Measurements from ENCODE around the gene PRR16. TPM values are rescaled to one million over a fixed set of nuclear protein-coding genes. Genes with fewer than 3 reads are reported as not detected.

Gene PRR16
- polyA plus RNA-seq, 2 of the 4 experiments (the other 2 are of a cell fraction), result 0.05 TPM; not detected in 1

- H3K4me1 ChIP-seq, result no peaks in the 10 kb centered on the region
- DNase-seq (ENCODE audit: low read depth in 1 of 2, low spot score in 1 of 2) (no peak), ATAC-seq (no peak), FAIRE-seq (no peak)
- H3K27ac ChIP-seq, result no peak overlapping the region
- no peak overlapping the region for H3K4me2 ChIP-seq
- no peaks in the 10 kb centered on the region for H3K9me3 ChIP-seq
- POLR2A ChIA-PET, result no interaction called here
- CTCF ChIA-PET, result no interaction called here
- TF ChIP-seq PHF8 (IDR thresholded peaks at IDR 0.05; ENCODE audit: borderline replicate concordance, low read depth), result no peak
- TF ChIP-seq MAZ (IDR thresholded peaks at IDR 0.05; ENCODE audit: borderline replicate concordance, low read depth, low read length), result no peak
- no peak for TF ChIP-seq RAD21 (conservative IDR thresholded peaks at IDR 0.05 in 1 of 2, IDR thresholded peaks at IDR 0.05 in 1 of 2)
- TF ChIP-seq, protein P1, sequence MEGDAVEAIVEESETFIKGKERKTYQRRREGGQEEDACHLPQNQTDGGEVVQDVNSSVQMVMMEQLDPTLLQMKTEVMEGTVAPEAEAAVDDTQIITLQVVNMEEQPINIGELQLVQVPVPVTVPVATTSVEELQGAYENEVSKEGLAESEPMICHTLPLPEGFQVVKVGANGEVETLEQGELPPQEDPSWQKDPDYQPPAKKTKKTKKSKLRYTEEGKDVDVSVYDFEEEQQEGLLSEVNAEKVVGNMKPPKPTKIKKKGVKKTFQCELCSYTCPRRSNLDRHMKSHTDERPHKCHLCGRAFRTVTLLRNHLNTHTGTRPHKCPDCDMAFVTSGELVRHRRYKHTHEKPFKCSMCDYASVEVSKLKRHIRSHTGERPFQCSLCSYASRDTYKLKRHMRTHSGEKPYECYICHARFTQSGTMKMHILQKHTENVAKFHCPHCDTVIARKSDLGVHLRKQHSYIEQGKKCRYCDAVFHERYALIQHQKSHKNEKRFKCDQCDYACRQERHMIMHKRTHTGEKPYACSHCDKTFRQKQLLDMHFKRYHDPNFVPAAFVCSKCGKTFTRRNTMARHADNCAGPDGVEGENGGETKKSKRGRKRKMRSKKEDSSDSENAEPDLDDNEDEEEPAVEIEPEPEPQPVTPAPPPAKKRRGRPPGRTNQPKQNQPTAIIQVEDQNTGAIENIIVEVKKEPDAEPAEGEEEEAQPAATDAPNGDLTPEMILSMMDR (IDR thresholded peaks at IDR 0.05), result no peak
- TF ChIP-seq FOXS1 (CRISPR knock-in tag; IDR thresholded peaks at IDR 0.05), result no peak
- no peak for TF ChIP-seq TP53 (CRISPR knock-in tag; IDR thresholded peaks at IDR 0.05)
- no peak for TF ChIP-seq CHD4 (IDR thresholded peaks at IDR 0.05; ENCODE audit: borderline replicate concordance)
- no peak for TF ChIP-seq EHF (CRISPR knock-in tag; IDR thresholded peaks at IDR 0.05)
- no peak for TF ChIP-seq FOSL2 (IDR thresholded peaks at IDR 0.05)
- no peak for TF ChIP-seq FOSL2 (CRISPR knock-in tag; IDR thresholded peaks at IDR 0.05)
- no peak for TF ChIP-seq RNF2 (IDR thresholded peaks at IDR 0.05; ENCODE audit: borderline replicate concordance, low read depth)
- TF ChIP-seq RFX5 (IDR thresholded peaks at IDR 0.05), result no peak
- TF ChIP-seq KDM5A (IDR thresholded peaks at IDR 0.05), result no peak
- no peak for TF ChIP-seq ATOH8 (CRISPR knock-in tag; IDR thresholded peaks at IDR 0.05; ENCODE audit: low read depth)
- no peak for TF ChIP-seq KDM1A (IDR thresholded peaks at IDR 0.05; ENCODE audit: low read depth)
- 7% methylated on average over 2 of the region's 2 CpGs for WGBS (ENCODE audit: missing lambda C conversion rate)
- no peak overlapping the region for H3K4me3 ChIP-seq
Measured at GRCh38 chr5:120538149-120538548, 74.0 kb downstream of the PRR16 start.

DNA sequence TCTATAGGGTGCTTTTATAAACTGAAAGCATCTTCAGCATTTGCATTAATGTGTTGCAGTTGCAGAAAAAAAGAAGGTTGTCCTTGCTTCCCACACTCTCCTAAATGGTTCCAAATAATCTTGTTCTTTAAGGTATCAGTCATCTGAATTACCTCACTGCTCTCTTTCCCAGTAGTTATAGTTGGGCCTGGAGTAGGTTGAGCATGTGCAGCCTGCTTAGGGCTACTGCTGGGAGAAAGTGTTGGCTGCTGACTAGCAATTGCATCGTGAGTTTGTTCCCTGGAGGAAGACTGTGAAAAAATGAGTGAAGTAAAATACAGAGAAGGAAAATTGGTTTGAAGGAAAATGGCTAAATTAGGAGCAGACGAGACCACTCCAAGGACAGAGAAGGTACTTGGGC is 74.5 kb downstream of the PRR16 start:
- no peaks in the 10 kb centered on the region for H3K4me1 ChIP-seq
- no peak overlapping the region for H3K4me3 ChIP-seq
- no peak overlapping the region for H3K4me2 ChIP-seq
- DNase-seq (ENCODE audit: low read depth in 1 of 2, low spot score in 1 of 2), result no peak
- TF ChIP-seq EHF (CRISPR knock-in tag; IDR thresholded peaks at IDR 0.05) (no peak), REST (IDR thresholded peaks at IDR 0.05) (no peak), ZSCAN20 (CRISPR knock-in tag; IDR thresholded peaks at IDR 0.05) (no peak), RCOR1 (IDR thresholded peaks at IDR 0.05; ENCODE audit: low read depth, low read length) (no peak), CBX2 (IDR thresholded peaks at IDR 0.05; ENCODE audit: borderline replicate concordance, low read depth) (no peak), RAD21 (conservative IDR thresholded peaks at IDR 0.05 in 1 of 2, IDR thresholded peaks at IDR 0.05 in 1 of 2) (no peak), CEBPB (IDR thresholded peaks at IDR 0.05) (no peak), PHF8 (IDR thresholded peaks at IDR 0.05; ENCODE audit: borderline replicate concordance, low read depth) (no peak), ZC3H11A (IDR thresholded peaks at IDR 0.05) (no peak), SREBF2 (IDR thresholded peaks at IDR 0.05) (no peak)
- H3K9me3 ChIP-seq, result no peaks in the 10 kb centered on the region
- POLR2A ChIA-PET, result no interaction called here
- CTCF ChIA-PET, result no interaction called here
- WGBS (ENCODE audit: missing lambda C conversion rate), result 49% methylated on average over 2 of the region's 2 CpGs
- no peak for ATAC-seq
- no peak for FAIRE-seq
- H3K27ac ChIP-seq, result no peak overlapping the region
